K562 (cell line): Measurements from ENCODE around the gene ST8SIA2.

Experiments
- BRCA1 ChIP-seq, 2 experiments: fragments of 450-650 bp in 1 of 2; sonication (generic) in 1 of 2; formaldehyde crosslinking in 1 of 2; IDR thresholded peaks; 2 replicates each; pipeline versions ENCODE4 v1.5.0 to v1.6.1; 2017 to 2020; ENCODE audit warnings: mild to moderate bottlenecking in 1 of 2, missing genetic modification reagents in 1 of 2
- CHD2 ChIP-seq: IDR thresholded peaks from 2 replicates; pipeline ENCODE4 v1.6.1; 2011; ENCODE audit warnings: low read depth, low read length
- CHD4 ChIP-seq: fragments of 200-600 bp; sonication (generic); IDR thresholded peaks from 3 replicates; pipeline ENCODE4 v1.6.1; 2012; ENCODE audit warnings: low read depth, mild to moderate bottlenecking, mixed read lengths, low read length, inconsistent platforms; ENCODE audit not compliant: insufficient read depth, insufficient replicate concordance, poor library complexity, severe bottlenecking
- CTCF ChIP-seq, 3 experiments: IDR thresholded peaks in 2 of 3; conservative IDR thresholded peaks in 1 of 3; 2 replicates each; pipeline ENCODE4 v1.5.1; 2011 to 2012; ENCODE audit warnings: low read length in 3 of 3, mild to moderate bottlenecking in 3 of 3, control low read depth in 2 of 3, improper control_type of control experiment in 1 of 3, inconsistent platforms in 1 of 3, low read depth in 1 of 3, mixed read lengths in 1 of 3, moderate library complexity in 1 of 3; ENCODE audit not compliant: insufficient read depth in 2 of 3
- MTF1 ChIP-seq: fragments of 250-450 bp; sonication (Bioruptor Pico); IDR thresholded peaks from 2 replicates; pipeline ENCODE4 v1.9.0; 2021; ENCODE audit warnings: moderate library complexity, mild to moderate bottlenecking, inconsistent platforms, borderline replicate concordance
- STAT6 ChIP-seq: sonication (generic); formaldehyde crosslinking; IDR thresholded peaks from 2 replicates; pipeline ENCODE4 v1.8.1; 2023; ENCODE audit warnings: mild to moderate bottlenecking, missing genetic modification reagents
- ZC3H4 ChIP-seq: sonication (generic); formaldehyde crosslinking; IDR thresholded peaks from 2 replicates; pipeline ENCODE4 v1.9.0; 2021; ENCODE audit warnings: missing genetic modification reagents, borderline replicate concordance
- ZKSCAN1 ChIP-seq: fragments of 150-350 bp; IDR thresholded peaks from 2 replicates; pipeline ENCODE4 v1.6.1; 2016; ENCODE audit warnings: low read depth, low read length
- TF ChIP-seq, protein P1 (sequence below): conservative IDR thresholded peaks from 2 replicates; pipeline ENCODE4 v1.6.1; 2011; ENCODE audit warnings: low read depth, mild to moderate bottlenecking, low read length; ENCODE audit not compliant: control insufficient read depth
- TF ChIP-seq, protein P2 (sequence below), 2 experiments: fragments of 450-650 bp; formaldehyde crosslinking in 1 of 2; IDR thresholded peaks; 2 replicates each; pipeline versions ENCODE4 v1.4.0 to v1.6.1; 2014 to 2020; ENCODE audit warnings: mild to moderate bottlenecking in 2 of 2, borderline replicate concordance in 1 of 2, low read depth in 1 of 2

- no peak for TF ChIP-seq STAT6 (CRISPR knock-in tag)
- no peak for TF ChIP-seq MTF1 (CRISPR knock-in tag)
- TF ChIP-seq, protein P1, sequence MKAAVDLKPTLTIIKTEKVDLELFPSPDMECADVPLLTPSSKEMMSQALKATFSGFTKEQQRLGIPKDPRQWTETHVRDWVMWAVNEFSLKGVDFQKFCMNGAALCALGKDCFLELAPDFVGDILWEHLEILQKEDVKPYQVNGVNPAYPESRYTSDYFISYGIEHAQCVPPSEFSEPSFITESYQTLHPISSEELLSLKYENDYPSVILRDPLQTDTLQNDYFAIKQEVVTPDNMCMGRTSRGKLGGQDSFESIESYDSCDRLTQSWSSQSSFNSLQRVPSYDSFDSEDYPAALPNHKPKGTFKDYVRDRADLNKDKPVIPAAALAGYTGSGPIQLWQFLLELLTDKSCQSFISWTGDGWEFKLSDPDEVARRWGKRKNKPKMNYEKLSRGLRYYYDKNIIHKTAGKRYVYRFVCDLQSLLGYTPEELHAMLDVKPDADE: no peak
- TF ChIP-seq, protein P2, sequence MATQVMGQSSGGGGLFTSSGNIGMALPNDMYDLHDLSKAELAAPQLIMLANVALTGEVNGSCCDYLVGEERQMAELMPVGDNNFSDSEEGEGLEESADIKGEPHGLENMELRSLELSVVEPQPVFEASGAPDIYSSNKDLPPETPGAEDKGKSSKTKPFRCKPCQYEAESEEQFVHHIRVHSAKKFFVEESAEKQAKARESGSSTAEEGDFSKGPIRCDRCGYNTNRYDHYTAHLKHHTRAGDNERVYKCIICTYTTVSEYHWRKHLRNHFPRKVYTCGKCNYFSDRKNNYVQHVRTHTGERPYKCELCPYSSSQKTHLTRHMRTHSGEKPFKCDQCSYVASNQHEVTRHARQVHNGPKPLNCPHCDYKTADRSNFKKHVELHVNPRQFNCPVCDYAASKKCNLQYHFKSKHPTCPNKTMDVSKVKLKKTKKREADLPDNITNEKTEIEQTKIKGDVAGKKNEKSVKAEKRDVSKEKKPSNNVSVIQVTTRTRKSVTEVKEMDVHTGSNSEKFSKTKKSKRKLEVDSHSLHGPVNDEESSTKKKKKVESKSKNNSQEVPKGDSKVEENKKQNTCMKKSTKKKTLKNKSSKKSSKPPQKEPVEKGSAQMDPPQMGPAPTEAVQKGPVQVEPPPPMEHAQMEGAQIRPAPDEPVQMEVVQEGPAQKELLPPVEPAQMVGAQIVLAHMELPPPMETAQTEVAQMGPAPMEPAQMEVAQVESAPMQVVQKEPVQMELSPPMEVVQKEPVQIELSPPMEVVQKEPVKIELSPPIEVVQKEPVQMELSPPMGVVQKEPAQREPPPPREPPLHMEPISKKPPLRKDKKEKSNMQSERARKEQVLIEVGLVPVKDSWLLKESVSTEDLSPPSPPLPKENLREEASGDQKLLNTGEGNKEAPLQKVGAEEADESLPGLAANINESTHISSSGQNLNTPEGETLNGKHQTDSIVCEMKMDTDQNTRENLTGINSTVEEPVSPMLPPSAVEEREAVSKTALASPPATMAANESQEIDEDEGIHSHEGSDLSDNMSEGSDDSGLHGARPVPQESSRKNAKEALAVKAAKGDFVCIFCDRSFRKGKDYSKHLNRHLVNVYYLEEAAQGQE (IDR thresholded peaks at IDR 0.05; ENCODE audit: borderline replicate concordance): no peak
- TF ChIP-seq, protein P2 (CRISPR knock-in tag; IDR thresholded peaks at IDR 0.05; ENCODE audit: low read depth): no peak
- TF ChIP-seq CHD2: no peak
- TF ChIP-seq CHD4: no peak
- TF ChIP-seq BRCA1 (IDR thresholded peaks at IDR 0.05): no peak
- TF ChIP-seq BRCA1 (CRISPR knock-in tag; IDR thresholded peaks at IDR 0.05): no peak
- no peak for TF ChIP-seq ZKSCAN1
- no peak for TF ChIP-seq ZC3H4 (CRISPR knock-in tag)
- no peak for TF ChIP-seq CTCF (IDR thresholded peaks at IDR 0.05 in 2 of 3, conservative IDR thresholded peaks at IDR 0.05 in 1 of 3; ENCODE audit: insufficient read depth in 2 of 3, low read depth in 1 of 3, low read length in 3 of 3)
These were observed 109.5 kb downstream of the ST8SIA2 start for GRCh38 chr15:92502930-92503857.
